SK-N-SH (cell line): ENCODE measurements around the gene MYLIP.
"Not testable (repeated sequence)": the region's sequence is repeated elsewhere in the genome, so short reads cannot be mapped to it uniquely, and the experiment has no call there.

Source experiments
- CTCF ChIP-seq: fragments of 200-600 bp; sonication (generic); IDR thresholded peaks from 2 replicates; pipeline ENCODE4 v1.6.1; 2017; ENCODE audit warnings: antibody characterized with exemption, mild to moderate bottlenecking, moderate library complexity
- EZH2phosphoT487 ChIP-seq: fragments of 200-600 bp; sonication (generic); IDR thresholded peaks from 2 replicates; pipeline ENCODE4 v1.6.1; 2017; ENCODE audit warnings: low read depth, mixed run types, mild to moderate bottlenecking, antibody characterized with exemption, moderate library complexity, borderline replicate concordance
- FOXM1 ChIP-seq: IDR thresholded peaks from 2 replicates; pipeline ENCODE4 v1.4.0; 2012; ENCODE audit warnings: low read depth, mild to moderate bottlenecking
- GABPA ChIP-seq: IDR thresholded peaks from 2 replicates; pipeline ENCODE4 v1.4.0; 2012; ENCODE audit warnings: low read depth, mild to moderate bottlenecking
- JUND ChIP-seq: IDR thresholded peaks from 2 replicates; pipeline ENCODE4 v1.4.0; 2012
- MEF2A ChIP-seq: IDR thresholded peaks from 2 replicates; pipeline ENCODE4 v1.4.0; 2012; ENCODE audit warnings: low read depth, borderline replicate concordance
- MXI1 ChIP-seq: IDR thresholded peaks from 2 replicates; pipeline ENCODE4 v1.6.1; 2012; ENCODE audit warnings: mild to moderate bottlenecking, low read depth, low read length, improper control_type of control experiment
- PBX3 ChIP-seq: IDR thresholded peaks from 2 replicates; pipeline ENCODE4; 2012
- POLR2AphosphoS5 ChIP-seq: IDR thresholded peaks from 2 replicates; pipeline ENCODE4 v1.6.1; 2012; ENCODE audit warnings: low read depth, low read length
- RAD21 ChIP-seq: IDR thresholded peaks from 2 replicates; pipeline ENCODE4 v1.6.1; 2012; ENCODE audit warnings: mild to moderate bottlenecking, low read length
- REST ChIP-seq: IDR thresholded peaks from 2 replicates; pipeline ENCODE4 v1.6.1; 2012; ENCODE audit warnings: mild to moderate bottlenecking, low read depth, low read length, moderate library complexity
- RFX5 ChIP-seq: IDR thresholded peaks from 2 replicates; pipeline ENCODE4 v1.6.1; 2012; ENCODE audit warnings: mild to moderate bottlenecking, improper control_type of control experiment, low read length
- USF1 ChIP-seq: IDR thresholded peaks from 2 replicates; pipeline ENCODE4 v1.4.0; 2012; ENCODE audit warnings: low read depth, borderline replicate concordance
- YY1 ChIP-seq: IDR thresholded peaks from 2 replicates; pipeline ENCODE4 v1.4.0; 2012; ENCODE audit warnings: low read depth, mild to moderate bottlenecking

- TF ChIP-seq CTCF, REST, JUND, RFX5, FOXM1, MXI1, EZH2phosphoT487, USF1, PBX3, POLR2AphosphoS5, RAD21, GABPA, MEF2A, YY1: not testable (repeated sequence)
Observed at GRCh38 chr6:16176600-16176999, 47.7 kb downstream of the MYLIP start.
